ENCODE results near the gene ALK. TPM values are rescaled to one million over a fixed set of nuclear protein-coding genes. Genes with fewer than 3 reads are reported as not detected.

Gene ALK
- polyA plus RNA-seq, 3 donors = not detected

- no peak for DNase-seq
- H3K4me2 ChIP-seq (replicated peaks; ENCODE audit: extremely low read depth, low read length, poor library complexity, severe bottlenecking) = no peak overlapping the region
- intact Hi-C loops (cut with micrococcal nuclease) = no loop called here
- no peak overlapping the region for H3K27ac ChIP-seq (ENCODE audit: low read depth in 1 of 2, low read length in 2 of 2)
- Mint-ChIP-seq H3K27ac (no peak overlapping the region), H3K36me3 (no peaks in the 10 kb centered on the region), H3K9me3 (peaks cover 0 to 5% (median 2%) of the 10 kb centered on the region in 7 donors), H3K4me3 (no peak overlapping the region), H3K4me1 (no peaks in the 10 kb centered on the region), H3K27me3 (ENCODE audit: low read depth in 3 of 3) (peaks cover 2 to 5% (median 2%) of the 10 kb centered on the region in 3 donors)
- TF ChIP-seq, protein P1, sequence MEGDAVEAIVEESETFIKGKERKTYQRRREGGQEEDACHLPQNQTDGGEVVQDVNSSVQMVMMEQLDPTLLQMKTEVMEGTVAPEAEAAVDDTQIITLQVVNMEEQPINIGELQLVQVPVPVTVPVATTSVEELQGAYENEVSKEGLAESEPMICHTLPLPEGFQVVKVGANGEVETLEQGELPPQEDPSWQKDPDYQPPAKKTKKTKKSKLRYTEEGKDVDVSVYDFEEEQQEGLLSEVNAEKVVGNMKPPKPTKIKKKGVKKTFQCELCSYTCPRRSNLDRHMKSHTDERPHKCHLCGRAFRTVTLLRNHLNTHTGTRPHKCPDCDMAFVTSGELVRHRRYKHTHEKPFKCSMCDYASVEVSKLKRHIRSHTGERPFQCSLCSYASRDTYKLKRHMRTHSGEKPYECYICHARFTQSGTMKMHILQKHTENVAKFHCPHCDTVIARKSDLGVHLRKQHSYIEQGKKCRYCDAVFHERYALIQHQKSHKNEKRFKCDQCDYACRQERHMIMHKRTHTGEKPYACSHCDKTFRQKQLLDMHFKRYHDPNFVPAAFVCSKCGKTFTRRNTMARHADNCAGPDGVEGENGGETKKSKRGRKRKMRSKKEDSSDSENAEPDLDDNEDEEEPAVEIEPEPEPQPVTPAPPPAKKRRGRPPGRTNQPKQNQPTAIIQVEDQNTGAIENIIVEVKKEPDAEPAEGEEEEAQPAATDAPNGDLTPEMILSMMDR (IDR thresholded peaks at IDR 0.05) = no peak
- no peak overlapping the region for H3K4me3 ChIP-seq (replicated peaks in 1 of 3; ENCODE audit: low read depth in 2 of 3, low read length in 3 of 3)
- H3K4me1 ChIP-seq (ENCODE audit: control insufficient read depth in 1 of 2, insufficient read depth in 2 of 2, low read length in 2 of 2) = no peaks in the 10 kb centered on the region
- no peaks in the 10 kb centered on the region for H3K9me3 ChIP-seq (replicated peaks in 1 of 2; ENCODE audit: control insufficient read depth in 1 of 2, insufficient read depth in 1 of 2, low read length in 2 of 2)
- no peak overlapping the region for H2AFZ ChIP-seq (ENCODE audit: insufficient read depth, low read depth, low read length, poor library complexity, severe bottlenecking)
- WGBS (ENCODE audit: insufficient coverage) = 50% methylated on average over 1 of the region's 3 CpGs
- no peaks in the 10 kb centered on the region for H3K79me2 ChIP-seq (ENCODE audit: insufficient read depth, low read length)
- no peaks in the 10 kb centered on the region for H3K36me3 ChIP-seq (replicated peaks in 1 of 2; ENCODE audit: control insufficient read depth in 1 of 2, insufficient read depth in 2 of 2, low read length in 2 of 2)
- no peaks in the 10 kb centered on the region for H3K27me3 ChIP-seq (ENCODE audit: control insufficient read depth in 2 of 2, insufficient read depth in 2 of 2, low read length in 2 of 2)
- no peaks in the 10 kb centered on the region for H4K20me1 ChIP-seq (ENCODE audit: insufficient read depth, low read length)
- H3K9ac ChIP-seq (ENCODE audit: insufficient read depth, low read length, poor library complexity, severe bottlenecking) = no peak overlapping the region
These were observed 42.5 kb downstream of the ALK start for GRCh38 chr2:29878898-29879297.

DNA sequence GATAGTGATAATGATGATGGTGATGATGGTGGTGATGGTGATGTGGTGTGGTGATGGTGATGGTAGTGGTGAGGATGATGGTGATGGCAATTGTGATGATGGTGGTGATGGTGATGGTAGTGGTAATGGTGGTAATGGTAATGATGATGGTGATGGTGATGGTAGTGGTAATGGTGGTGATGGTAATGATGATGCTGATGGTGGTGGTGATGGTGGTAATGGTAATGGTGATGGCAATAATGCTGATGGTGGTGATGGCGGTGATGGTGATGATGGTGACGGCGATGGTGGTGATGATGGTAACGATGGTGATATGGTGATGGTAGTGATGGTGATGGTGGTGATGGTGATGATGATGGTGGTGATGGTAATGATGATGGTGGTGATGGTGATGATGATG, 45.0 kb downstream of the ALK start:
- Histone ChIP-seq H4K20me1 (ENCODE audit: insufficient read depth, low read length) (no peaks in the 10 kb centered on the region), H3K4me3 (replicated peaks in 1 of 3; ENCODE audit: low read depth in 2 of 3, low read length in 3 of 3) (no peak overlapping the region), H3K79me2 (ENCODE audit: insufficient read depth, low read length) (no peaks in the 10 kb centered on the region), H3K4me1 (ENCODE audit: control insufficient read depth in 1 of 2, insufficient read depth in 2 of 2, low read length in 2 of 2) (no peaks in the 10 kb centered on the region), H3K4me2 (replicated peaks; ENCODE audit: extremely low read depth, low read length, poor library complexity, severe bottlenecking) (no peak overlapping the region), H3K9me3 (replicated peaks in 1 of 2; ENCODE audit: control insufficient read depth in 1 of 2, insufficient read depth in 1 of 2, low read length in 2 of 2) (no peaks in the 10 kb centered on the region), H3K9ac (ENCODE audit: insufficient read depth, low read length, poor library complexity, severe bottlenecking) (no peak overlapping the region), H3K27me3 (ENCODE audit: control insufficient read depth in 2 of 2, insufficient read depth in 2 of 2, low read length in 2 of 2) (no peaks in the 10 kb centered on the region), H2AFZ (ENCODE audit: insufficient read depth, low read depth, low read length, poor library complexity, severe bottlenecking) (no peak overlapping the region), H3K36me3 (replicated peaks in 1 of 2; ENCODE audit: control insufficient read depth in 1 of 2, insufficient read depth in 2 of 2, low read length in 2 of 2) (no peaks in the 10 kb centered on the region), H3K27ac (ENCODE audit: low read depth in 1 of 2, low read length in 2 of 2) (no peak overlapping the region)
- intact Hi-C loops (cut with micrococcal nuclease) = no loop called here
- Mint-ChIP-seq H3K27ac (no peak overlapping the region), H3K9me3 (peaks cover 0 to 4% (median 2%) of the 10 kb centered on the region in 7 donors), H3K27me3 (ENCODE audit: low read depth in 3 of 3) (peaks cover 0 to 2% (median under 1%) of the 10 kb centered on the region in 3 donors), H3K36me3 (no peaks in the 10 kb centered on the region), H3K4me1 (no peaks in the 10 kb centered on the region), H3K4me3 (no peak overlapping the region)
- DNase-seq = no peak
- TF ChIP-seq, protein P1 (IDR thresholded peaks at IDR 0.05) = no peak
- WGBS (ENCODE audit: insufficient coverage) = 98% methylated on average over 4 of the region's 4 CpGs

Measured in CD14-positive monocyte (primary cell).